NB4 (cell line): Measurements from ENCODE around the gene MED7.

ENCODE experiments used
- CTCF ChIP-seq: IDR thresholded peaks from one replicate; pipeline ENCODE4 v1.5.1; 2012; ENCODE audit warnings: low read depth, low read length
- MAX ChIP-seq: IDR thresholded peaks from 2 replicates; pipeline ENCODE4 v1.6.1; 2011; ENCODE audit warnings: low read depth, low read length
- POLR2A ChIP-seq: IDR thresholded peaks from 2 replicates; pipeline ENCODE4 v1.6.1; 2011; ENCODE audit warnings: mild to moderate bottlenecking; ENCODE audit not compliant: insufficient read length; ENCODE audit errors: extremely low read depth

GRCh38 chr5:157115012-157115411 is 27.7 kb downstream of the MED7 start:
- TF ChIP-seq POLR2A (no peak), CTCF (no peak), MAX (no peak)
